HCT116 (cell line): ENCODE data around the gene ADA.

Experiments used
- EZH2 ChIP-seq: fragments of 200-600 bp; sonication (generic); IDR thresholded peaks from 2 replicates; pipeline ENCODE4 v1.6.1; 2017; ENCODE audit warnings: antibody characterized with exemption, mixed run types
- EZH2phosphoT487 ChIP-seq: fragments of 200-600 bp; IDR thresholded peaks from 2 replicates; pipeline ENCODE4 v1.6.1; 2018; ENCODE audit warnings: antibody characterized with exemption, borderline replicate concordance
- REST ChIP-seq: IDR thresholded peaks from 2 replicates; pipeline ENCODE4 v1.6.1; 2012; ENCODE audit warnings: low read depth
- YY1 ChIP-seq: IDR thresholded peaks from 2 replicates; pipeline ENCODE4 v1.6.1; 2011; ENCODE audit warnings: low read length, low read depth, moderate library complexity, mild to moderate bottlenecking; ENCODE audit not compliant: insufficient replicate concordance; ENCODE audit errors: extremely low read depth
- TF ChIP-seq, protein P1 (sequence below), 3 experiments: fragments of 200-600 bp in 1 of 3; sonication (generic) in 1 of 3; IDR thresholded peaks in 2 of 3; conservative IDR thresholded peaks in 1 of 3; 2 replicates each; pipeline ENCODE4 v1.5.1; 2012 to 2017; ENCODE audit warnings: low read depth in 2 of 3, low read length in 2 of 3, antibody characterized with exemption in 1 of 3, borderline replicate concordance in 1 of 3, control low read depth in 1 of 3, mild to moderate bottlenecking in 1 of 3, mixed read lengths in 1 of 3, mixed run types in 1 of 3, moderate library complexity in 1 of 3; ENCODE audit not compliant: insufficient read depth in 1 of 3

GRCh38 chr20:44597930-44598329, 53.6 kb downstream of the ADA start:
- TF ChIP-seq YY1 (no peak), EZH2 (no peak), EZH2phosphoT487 (no peak), REST (no peak)
- TF ChIP-seq, protein P1, sequence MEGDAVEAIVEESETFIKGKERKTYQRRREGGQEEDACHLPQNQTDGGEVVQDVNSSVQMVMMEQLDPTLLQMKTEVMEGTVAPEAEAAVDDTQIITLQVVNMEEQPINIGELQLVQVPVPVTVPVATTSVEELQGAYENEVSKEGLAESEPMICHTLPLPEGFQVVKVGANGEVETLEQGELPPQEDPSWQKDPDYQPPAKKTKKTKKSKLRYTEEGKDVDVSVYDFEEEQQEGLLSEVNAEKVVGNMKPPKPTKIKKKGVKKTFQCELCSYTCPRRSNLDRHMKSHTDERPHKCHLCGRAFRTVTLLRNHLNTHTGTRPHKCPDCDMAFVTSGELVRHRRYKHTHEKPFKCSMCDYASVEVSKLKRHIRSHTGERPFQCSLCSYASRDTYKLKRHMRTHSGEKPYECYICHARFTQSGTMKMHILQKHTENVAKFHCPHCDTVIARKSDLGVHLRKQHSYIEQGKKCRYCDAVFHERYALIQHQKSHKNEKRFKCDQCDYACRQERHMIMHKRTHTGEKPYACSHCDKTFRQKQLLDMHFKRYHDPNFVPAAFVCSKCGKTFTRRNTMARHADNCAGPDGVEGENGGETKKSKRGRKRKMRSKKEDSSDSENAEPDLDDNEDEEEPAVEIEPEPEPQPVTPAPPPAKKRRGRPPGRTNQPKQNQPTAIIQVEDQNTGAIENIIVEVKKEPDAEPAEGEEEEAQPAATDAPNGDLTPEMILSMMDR (IDR thresholded peaks at IDR 0.05 in 2 of 3, conservative IDR thresholded peaks at IDR 0.05 in 1 of 3; ENCODE audit: borderline replicate concordance in 1 of 3, insufficient read depth in 1 of 3, low read depth in 2 of 3, low read length in 2 of 3), result no peak
